Hepatic stellate cell (primary cell): Measurements from ENCODE around the gene ARPC1A.
A peak's percentile ranks its signal among the peaks of the same experiment; 100 is the strongest.

Experiments used
- DNase-seq: peaks from one replicate; pipeline ENCODE4 v3.0.0; 2011; ENCODE audit warnings: low spot score

ARPC1A gene

DNA sequence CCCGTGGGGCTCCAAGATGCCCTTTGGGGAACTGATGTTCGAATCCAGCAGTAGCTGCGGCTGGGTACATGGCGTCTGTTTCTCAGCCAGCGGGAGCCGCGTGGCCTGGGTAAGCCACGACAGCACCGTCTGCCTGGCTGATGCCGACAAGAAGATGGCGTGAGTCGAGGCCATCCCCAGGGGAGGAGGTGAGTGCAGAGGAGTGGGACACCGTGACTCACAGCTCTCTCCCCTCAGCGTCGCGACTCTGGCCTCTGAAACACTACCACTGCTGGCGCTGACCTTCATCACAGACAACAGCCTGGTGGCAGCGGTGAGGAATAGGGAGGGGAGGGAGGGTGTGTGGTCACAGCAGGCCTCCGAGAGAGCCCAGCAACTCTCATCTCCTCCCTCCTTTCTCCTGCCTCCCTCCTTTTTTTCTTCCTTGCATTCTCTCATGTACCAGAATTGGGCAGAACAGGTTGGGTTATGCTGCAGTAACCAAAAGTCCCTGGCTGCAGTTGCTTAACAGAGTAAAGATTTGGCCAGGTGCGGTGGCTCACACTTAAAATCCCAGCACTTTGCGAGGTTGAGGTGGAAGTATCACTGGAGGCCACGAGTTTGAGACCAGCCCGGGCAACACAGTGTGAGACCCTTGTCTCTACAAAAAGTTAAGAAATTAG lies 65.4 kb downstream of the ARPC1A start:
- no peak for DNase-seq

GRCh38 chr7:99392046-99392445 lies 66.3 kb downstream of the ARPC1A start:
- DNase-seq = no peak

DNA sequence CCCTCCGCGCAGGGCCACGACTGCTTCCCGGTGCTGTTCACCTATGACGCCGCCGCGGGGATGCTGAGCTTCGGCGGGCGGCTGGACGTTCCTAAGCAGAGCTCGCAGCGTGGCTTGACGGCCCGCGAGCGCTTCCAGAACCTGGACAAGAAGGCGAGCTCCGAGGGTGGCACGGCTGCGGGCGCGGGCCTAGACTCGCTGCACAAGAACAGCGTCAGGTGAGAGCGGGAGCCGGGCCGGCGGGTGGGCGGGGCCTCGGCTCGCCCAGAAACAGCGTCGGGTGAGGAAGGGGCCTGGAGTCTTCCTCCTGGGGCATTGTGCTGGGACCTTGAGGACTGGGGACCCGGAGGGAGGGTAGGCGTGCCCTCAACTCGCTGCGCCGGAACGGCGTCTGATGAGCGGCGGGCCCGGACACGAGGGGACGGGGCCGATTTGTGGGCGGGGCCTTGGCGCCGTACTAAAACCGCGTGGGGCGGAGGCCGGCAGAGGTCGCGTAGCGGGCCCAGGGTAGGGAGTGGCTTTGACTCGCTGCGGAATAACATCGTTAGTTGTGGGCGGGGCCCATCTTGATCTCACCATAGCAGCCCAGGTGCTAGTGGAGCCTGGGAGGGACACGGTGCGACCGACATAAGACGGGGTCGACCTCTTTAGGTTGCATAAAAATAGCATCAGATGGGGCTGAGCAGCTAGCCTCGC lies 67.1 kb downstream of the ARPC1A start:
- no peak for DNase-seq

- no peak for DNase-seq
These were observed 67.9 kb downstream of the ARPC1A start for GRCh38 chr7:99393355-99394187.

DNA sequence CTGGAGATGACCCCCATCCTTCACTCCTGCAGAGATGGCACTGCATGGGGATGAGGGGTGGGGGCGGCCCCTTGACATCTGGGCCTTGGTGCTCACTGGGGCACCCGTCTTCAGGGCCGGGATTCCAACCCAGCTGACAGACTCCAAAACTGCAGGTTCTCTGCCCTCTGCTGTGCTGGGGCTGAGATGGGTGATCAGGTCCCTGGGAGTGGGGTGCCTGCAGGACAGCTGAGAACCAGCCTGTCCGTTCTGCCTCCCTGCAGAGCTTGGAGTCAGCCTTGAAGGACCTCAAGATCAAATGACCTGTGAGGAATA lies 68.4 kb downstream of the ARPC1A start:
- DNase-seq = no peak

GRCh38 chr7:99395616-99396327 lies 70.1 kb downstream of the ARPC1A start:
- DNase-seq = no peak

DNA sequence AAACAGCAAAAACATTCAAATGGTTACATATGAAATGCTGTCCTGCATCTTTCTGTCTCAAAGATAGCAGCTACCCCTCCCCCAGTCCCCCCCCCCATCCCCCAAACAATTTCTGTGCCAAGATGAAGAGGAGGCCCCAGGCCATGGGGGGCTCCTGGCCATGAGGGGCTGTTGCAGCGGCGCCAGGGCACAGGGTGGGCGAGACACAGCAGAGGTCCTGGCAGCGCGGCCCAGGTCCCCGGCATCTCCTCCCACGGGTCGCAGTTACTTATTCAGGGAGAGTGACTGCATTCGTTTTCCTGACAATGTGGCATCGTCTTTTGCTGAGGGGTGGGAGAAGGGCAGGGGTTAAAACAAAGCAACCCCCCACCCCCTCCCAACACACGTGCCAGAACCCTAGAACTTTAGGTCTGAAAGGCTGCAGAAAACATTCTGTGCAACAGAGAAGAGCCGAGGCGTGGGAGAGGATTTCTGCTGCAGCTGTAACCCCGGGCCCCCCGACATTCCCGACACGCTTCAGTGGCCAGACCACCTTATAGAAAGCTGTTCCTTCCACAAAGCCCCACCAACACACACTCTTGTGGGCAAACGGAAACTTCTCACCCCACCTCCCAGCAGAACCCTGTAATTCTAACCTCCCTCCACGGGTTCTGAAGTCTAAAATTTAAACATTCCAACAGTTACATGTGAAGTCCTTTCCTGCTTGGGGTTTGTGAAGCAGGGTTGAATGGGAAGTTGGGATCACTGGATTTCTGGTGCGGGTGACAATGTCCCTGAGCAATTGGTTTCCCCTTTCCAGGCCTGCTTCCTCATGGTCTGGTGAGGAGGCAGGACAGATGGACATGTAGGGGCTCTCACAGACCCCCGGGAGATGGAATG lies 71.0 kb downstream of the ARPC1A start:
- no peak for DNase-seq

- DNase-seq = no peak
These were observed 71.7 kb downstream of the ARPC1A start for GRCh38 chr7:99397297-99397983.

GRCh38 chr7:99398891-99399445 lies 73.3 kb downstream of the ARPC1A start:
- no peak for DNase-seq

GRCh38 chr7:99399597-99399996 lies 73.9 kb downstream of the ARPC1A start:
- no peak for DNase-seq

DNA sequence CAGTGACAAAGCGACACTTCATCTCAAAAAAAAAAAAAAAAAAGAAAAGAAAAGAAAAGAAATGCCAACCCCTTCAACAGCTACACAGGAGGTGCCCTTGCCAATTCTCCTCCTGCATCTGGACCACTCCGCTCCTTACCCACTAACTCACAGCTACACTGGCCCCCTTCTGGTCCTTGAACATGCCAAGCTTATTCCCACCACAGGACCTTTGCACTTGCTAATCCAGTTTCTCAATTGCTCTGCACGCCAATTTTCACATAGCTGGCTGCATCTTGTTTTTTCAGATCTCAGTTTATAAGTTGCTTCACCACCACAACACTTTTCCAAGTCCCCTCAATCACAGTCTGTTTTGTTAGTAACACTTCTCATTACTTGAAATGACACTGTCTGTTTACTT lies 77.2 kb downstream of the ARPC1A start:
- no peak for DNase-seq

- DNase-seq = no peak
These were observed 78.1 kb downstream of the ARPC1A start for GRCh38 chr7:99403764-99404163.

- DNase-seq = peak; percentile 47
These were observed 78.7 kb downstream of the ARPC1A start for GRCh38 chr7:99404235-99404976.

- no peak for DNase-seq
These were observed 79.3 kb downstream of the ARPC1A start for GRCh38 chr7:99404977-99405320.

- DNase-seq = no peak
These were observed 80.9 kb downstream of the ARPC1A start for GRCh38 chr7:99406557-99406956.

DNA sequence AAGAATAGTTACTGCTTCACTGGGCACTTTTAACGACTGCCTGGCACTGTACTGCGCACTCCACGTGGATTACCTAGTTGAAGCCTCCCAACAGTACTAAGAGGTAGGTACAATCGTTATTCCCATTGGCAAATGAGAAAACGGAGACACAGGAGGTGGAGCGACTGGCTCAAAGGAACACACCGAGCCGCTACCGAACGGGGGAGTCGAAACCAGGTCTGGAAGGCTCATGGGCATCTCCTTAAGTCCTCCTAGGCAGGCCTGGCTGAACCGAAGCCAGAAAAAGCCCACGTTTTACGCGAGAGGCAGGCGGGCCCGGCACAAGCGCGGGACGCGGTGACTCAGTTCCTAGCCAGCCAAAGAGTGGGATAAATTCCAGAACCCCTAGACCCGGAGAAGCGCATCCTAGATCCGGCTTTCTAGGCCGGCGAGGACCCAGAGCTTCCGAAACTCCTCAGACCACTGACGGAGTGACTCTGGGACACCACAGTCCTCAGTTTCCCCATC lies 82.2 kb downstream of the ARPC1A start:
- DNase-seq = peak; percentile 88

GRCh38 chr7:99408379-99409191 lies 82.9 kb downstream of the ARPC1A start, which contains the start of the genes BUD31 and PDAP1:
Gene BUD31 (plus strand): TSS chr7:99408969. CDS start chr7:99411093, 2,124 bp downstream.
Gene PDAP1 (minus strand): TSS chr7:99408597. CDS start chr7:99408548, 49 bp downstream.
- peak; percentile 98 for DNase-seq

DNA sequence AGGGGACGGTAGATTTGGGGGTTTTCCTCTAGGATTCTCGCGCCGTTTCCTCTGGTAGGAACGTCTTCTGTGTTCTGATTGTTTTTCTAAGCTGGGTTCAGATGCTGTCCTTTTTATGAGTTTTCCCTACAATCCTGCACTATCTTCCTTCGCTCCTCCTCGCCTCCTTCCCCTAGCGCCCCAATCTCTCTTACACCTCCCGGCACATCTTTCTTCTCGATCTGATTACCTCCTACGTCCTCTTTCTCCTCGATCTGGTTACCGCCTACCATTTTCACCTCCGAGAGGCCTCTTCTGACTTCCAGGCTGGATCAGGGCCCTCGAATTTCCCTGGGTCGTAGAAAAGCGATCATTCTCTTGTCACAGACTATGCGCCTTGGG lies 83.5 kb downstream of the ARPC1A start:
- DNase-seq = no peak

- no peak for DNase-seq
These were observed 84.1 kb downstream of the ARPC1A start for GRCh38 chr7:99409806-99410205.
